ENCODE data around the gene MMP27.

GRCh38 chr11:102708654-102709053, 3.1 kb upstream of the MMP27 start:
- TF ChIP-seq CTCF (IDR thresholded peaks at IDR 0.05) (no peak), NR1H2 (CRISPR knock-in tag; IDR thresholded peaks at IDR 0.05) (no peak), NR3C1 (CRISPR knock-in tag; conservative IDR thresholded peaks at IDR 0.05; ENCODE audit: low read depth) (no peak), ERG (CRISPR knock-in tag; IDR thresholded peaks at IDR 0.05) (no peak), MAX (CRISPR knock-in tag; IDR thresholded peaks at IDR 0.05) (no peak), E2F4 (CRISPR knock-in tag; IDR thresholded peaks at IDR 0.05; ENCODE audit: borderline replicate concordance, low read depth) (no peak), FOXP1 (CRISPR knock-in tag; IDR thresholded peaks at IDR 0.05; ENCODE audit: borderline replicate concordance) (no peak), ELF4 (CRISPR knock-in tag; IDR thresholded peaks at IDR 0.05; ENCODE audit: low read depth) (no peak)
- TF ChIP-seq, protein P1, sequence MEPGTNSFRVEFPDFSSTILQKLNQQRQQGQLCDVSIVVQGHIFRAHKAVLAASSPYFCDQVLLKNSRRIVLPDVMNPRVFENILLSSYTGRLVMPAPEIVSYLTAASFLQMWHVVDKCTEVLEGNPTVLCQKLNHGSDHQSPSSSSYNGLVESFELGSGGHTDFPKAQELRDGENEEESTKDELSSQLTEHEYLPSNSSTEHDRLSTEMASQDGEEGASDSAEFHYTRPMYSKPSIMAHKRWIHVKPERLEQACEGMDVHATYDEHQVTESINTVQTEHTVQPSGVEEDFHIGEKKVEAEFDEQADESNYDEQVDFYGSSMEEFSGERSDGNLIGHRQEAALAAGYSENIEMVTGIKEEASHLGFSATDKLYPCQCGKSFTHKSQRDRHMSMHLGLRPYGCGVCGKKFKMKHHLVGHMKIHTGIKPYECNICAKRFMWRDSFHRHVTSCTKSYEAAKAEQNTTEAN (CRISPR knock-in tag; IDR thresholded peaks at IDR 0.05), result no peak
